CD1c-positive myeloid dendritic cell (primary cell): ENCODE results near the gene JAK3.
A peak's percentile ranks its signal among the peaks of the same experiment; 100 is the strongest.
"Not testable (repeated sequence)": the region's sequence is repeated elsewhere in the genome, so short reads cannot be mapped to it uniquely, and the experiment has no call there.

Experiments
- DNase-seq: peaks from one replicate; pipeline ENCODE4 v3.0.0-alpha.2; 2016; ENCODE audit errors: extremely low spot score

Gene JAK3

GRCh38 chr19:17803264-17803896 lies 44.4 kb downstream of the JAK3 start:
- peak; percentile 69 for DNase-seq

DNA sequence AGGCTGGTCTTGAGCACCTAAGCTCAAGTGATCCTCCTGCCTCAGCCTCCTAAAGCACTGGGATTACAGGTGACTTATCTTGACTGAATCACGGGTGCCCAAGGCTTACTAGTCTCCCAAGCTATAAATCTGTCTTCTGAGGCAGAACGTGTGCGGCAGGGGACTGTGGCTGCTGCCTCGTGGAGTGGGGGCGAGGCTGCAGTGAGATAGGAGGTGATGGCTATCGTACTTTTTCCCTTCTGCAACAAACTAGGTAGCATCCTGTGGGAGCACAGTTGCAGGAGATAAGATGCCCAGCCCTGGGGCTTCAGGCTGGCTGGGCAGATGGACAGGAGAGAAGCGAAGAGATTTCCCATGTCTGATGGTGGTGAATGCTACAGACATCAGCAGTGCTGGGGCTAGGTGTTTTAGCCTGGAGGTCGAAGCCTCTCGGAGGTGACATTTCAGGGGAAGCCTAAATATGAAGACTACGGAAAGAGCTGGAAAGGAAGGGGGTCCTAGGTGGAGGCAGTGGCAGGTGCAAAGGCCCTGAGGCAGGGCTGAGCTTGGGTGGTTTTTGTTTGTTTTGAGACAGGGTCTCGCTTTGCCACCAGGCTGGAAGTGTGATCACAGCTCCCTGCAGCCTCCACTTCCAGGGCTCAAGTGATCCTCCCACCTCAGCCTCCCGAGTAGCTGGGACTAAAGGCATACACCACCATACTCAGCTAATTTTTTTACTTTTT lies 45.5 kb downstream of the JAK3 start:
- no peak for DNase-seq

- not testable (repeated sequence) for DNase-seq
Observed at GRCh38 chr19:17798599-17798998, 49.2 kb downstream of the JAK3 start.

DNA sequence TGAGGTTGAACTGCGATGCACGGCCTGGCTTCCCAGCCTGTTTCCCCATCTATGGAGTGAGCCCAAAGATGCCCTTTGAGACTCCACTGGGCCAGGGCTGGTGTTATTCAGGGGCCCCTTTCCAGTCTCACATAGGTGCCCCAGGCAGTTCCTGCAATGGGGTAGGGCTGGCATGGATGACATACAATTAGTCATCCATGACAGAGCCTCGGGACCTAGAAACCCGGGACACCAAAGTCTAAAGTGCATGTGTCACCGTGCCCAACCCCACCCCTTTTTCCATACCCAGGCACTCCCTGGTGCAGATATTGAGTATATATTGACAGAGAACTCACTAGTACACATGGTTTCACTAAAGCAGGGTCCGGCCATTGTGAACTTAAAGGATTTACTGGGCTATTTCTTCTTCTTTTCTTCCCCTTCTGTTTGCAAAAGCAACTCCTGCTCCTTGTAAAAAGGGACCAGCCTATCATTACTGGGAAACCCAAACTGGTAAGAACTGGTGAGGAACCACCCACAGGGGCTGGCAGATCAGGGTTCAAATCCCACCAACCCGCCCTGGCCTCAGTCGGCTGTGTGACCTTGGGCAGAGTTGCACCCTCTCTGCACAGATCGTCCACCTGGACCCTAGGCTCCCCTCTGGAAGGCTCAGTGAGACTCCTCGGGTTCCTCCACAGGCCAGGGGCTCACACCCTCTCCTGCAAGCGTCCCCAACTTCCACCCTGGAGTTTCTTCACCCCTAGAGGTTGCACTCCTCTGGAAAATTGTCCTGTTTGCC lies 50.2 kb downstream of the JAK3 start:
- peak; percentile 43 for DNase-seq

- no peak for DNase-seq
Observed at GRCh38 chr19:17796838-17797423, 50.9 kb downstream of the JAK3 start.

GRCh38 chr19:17796013-17796837 lies 51.6 kb downstream of the JAK3 start:
- no peak for DNase-seq

DNA sequence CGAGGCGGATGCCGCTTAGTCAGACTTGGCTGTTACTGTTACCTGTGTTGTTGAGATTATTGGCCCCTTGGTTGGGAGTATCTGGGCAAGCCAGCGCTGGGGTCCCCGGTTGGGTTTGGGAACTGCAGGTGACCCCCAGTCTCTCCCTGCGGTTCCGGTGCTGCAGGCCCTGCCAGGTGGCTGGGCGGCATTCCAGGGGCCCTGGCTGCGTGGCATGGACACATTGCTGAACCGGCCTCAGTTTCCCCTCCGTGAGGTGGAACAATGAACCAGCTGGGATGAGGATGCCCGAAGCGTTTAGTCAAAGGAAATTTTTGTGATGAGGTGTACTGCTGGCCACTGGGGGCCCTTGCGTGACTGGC lies 52.3 kb downstream of the JAK3 start:
- DNase-seq = no peak

GRCh38 chr19:17794731-17795494 lies 52.9 kb downstream of the JAK3 start, which contains the start of gene B3GNT3:
TSS of gene B3GNT3 (plus strand) at chr19:17795138. CDS start at chr19:17807808, 12,670 bp downstream.
- peak; percentile 50 for DNase-seq

- DNase-seq = no peak
Observed at GRCh38 chr19:17794412-17794730, 53.4 kb downstream of the JAK3 start.

- DNase-seq = no peak
Observed at GRCh38 chr19:17790059-17790780, 57.6 kb downstream of the JAK3 start.

DNA sequence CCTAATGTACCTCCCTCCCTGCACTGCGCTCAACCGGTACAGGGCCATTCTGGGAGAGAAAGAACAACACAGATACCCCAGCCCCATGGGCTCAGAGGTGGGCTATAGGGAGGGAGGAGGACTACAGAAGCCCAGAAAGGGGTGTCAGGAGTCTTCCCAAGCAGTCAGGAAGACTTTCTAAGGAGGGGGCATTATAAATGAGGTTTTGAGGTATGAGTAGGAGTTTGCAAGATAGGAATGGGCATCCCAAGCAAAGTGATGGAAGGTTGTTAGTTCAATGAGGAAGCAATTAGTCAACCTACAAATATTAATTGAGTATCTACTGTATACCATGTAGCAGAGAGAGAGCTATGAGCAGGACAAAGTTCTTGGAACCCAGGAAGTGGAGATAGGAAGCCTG lies 59.1 kb downstream of the JAK3 start:
- no peak for DNase-seq

GRCh38 chr19:17787274-17787913 lies 60.4 kb downstream of the JAK3 start:
- DNase-seq = no peak

- peak; percentile 79 for DNase-seq
Observed at GRCh38 chr19:17784201-17785008, 63.4 kb downstream of the JAK3 start.

GRCh38 chr19:17783721-17784120 lies 64.1 kb downstream of the JAK3 start:
- DNase-seq = not testable (repeated sequence)

GRCh38 chr19:17780781-17781180 lies 67.0 kb downstream of the JAK3 start:
- DNase-seq = no peak

- DNase-seq = peak; percentile 87
Observed at GRCh38 chr19:17778968-17779929, 68.5 kb downstream of the JAK3 start.

GRCh38 chr19:17778251-17778967 lies 69.4 kb downstream of the JAK3 start:
- DNase-seq = peak; percentile 88
